Neural cell (in vitro differentiated cells): ENCODE data around the gene PCNX4. TPM values are rescaled to one million over a fixed set of nuclear protein-coding genes. Genes with fewer than 3 reads are reported as not detected.

ENCODE experiments used
- H2AFZ ChIP-seq: fragments of 200-600, 300-800 bp; sonication (generic), shearing (Covaris generic); 2 replicates; pipeline ENCODE4 v1.6.0; 2014; ENCODE audit warnings: low read depth, mild to moderate bottlenecking, antibody characterized with exemption, low read length, moderate library complexity
- H3F3A ChIP-seq: fragments of 200-600 bp; shearing (Covaris generic); 2 replicates; pipeline ENCODE4 v1.6.1; 2016; ENCODE audit warnings: mild to moderate bottlenecking, moderate library complexity, mixed read lengths, antibody characterized with exemption, low read length; ENCODE audit not compliant: insufficient read depth, poor library complexity, severe bottlenecking
- H3K27ac ChIP-seq: fragments of 200-600, 300-800 bp; sonication (generic), shearing (Covaris generic); 2 replicates; pipeline ENCODE4 v1.5.1; 2014; ENCODE audit warnings: mild to moderate bottlenecking, low read length, moderate library complexity
- H3K27me3 ChIP-seq: fragments of 300-800, 200-600 bp; sonication (generic), shearing (Covaris generic); 2 replicates; pipeline ENCODE4 v1.6.0; 2014; ENCODE audit warnings: mild to moderate bottlenecking, low read depth, low read length, moderate library complexity; ENCODE audit not compliant: insufficient read depth
- H3K36me3 ChIP-seq: fragments of 300-800, 200-600 bp; sonication (generic), shearing (Covaris generic); 2 replicates; pipeline ENCODE4 v1.5.1; 2014; ENCODE audit warnings: mild to moderate bottlenecking, antibody characterized with exemption, low read length, moderate library complexity; ENCODE audit not compliant: insufficient read depth
- H3K4me2 ChIP-seq: fragments of 300-800, 200-600 bp; sonication (generic), shearing (Covaris generic); 2 replicates; pipeline ENCODE4 v1.6.0; 2014; ENCODE audit warnings: mild to moderate bottlenecking, low read length
- H3K4me3 ChIP-seq: fragments of 300-800, 200-600 bp; sonication (generic), shearing (Covaris generic); 2 replicates; pipeline ENCODE4 v1.5.1; 2014; ENCODE audit warnings: mild to moderate bottlenecking, low read length, moderate library complexity
- H3K79me2 ChIP-seq: fragments of 200-600 bp; shearing (Covaris generic); replicated peaks from 2 replicates; pipeline ENCODE4 v1.6.0; 2014; ENCODE audit warnings: mild to moderate bottlenecking, low read length, moderate library complexity; ENCODE audit not compliant: insufficient read depth
- H3K9ac ChIP-seq: fragments of 300-800, 200-600 bp; sonication (generic), shearing (Covaris generic); 2 replicates; pipeline ENCODE4 v1.6.1; 2016; ENCODE audit warnings: mild to moderate bottlenecking, low read length, mixed read lengths
- H3K9me2 ChIP-seq: fragments of 200-600 bp; shearing (Covaris generic); 2 replicates; pipeline ENCODE4 v1.6.1; 2016; ENCODE audit warnings: mild to moderate bottlenecking, low read length, mixed read lengths; ENCODE audit not compliant: insufficient read depth
- H3K9me3 ChIP-seq: fragments of 200-600, 300-800 bp; sonication (generic), shearing (Covaris generic); 2 replicates; pipeline ENCODE4 v1.6.1; 2016; ENCODE audit warnings: mild to moderate bottlenecking, mixed run types, low read length, moderate library complexity, mixed read lengths
- H4K20me1 ChIP-seq: fragments of 200-600 bp; shearing (Covaris generic); 2 replicates; pipeline ENCODE4 v1.6.1; 2016; ENCODE audit warnings: mild to moderate bottlenecking, mixed run types; ENCODE audit not compliant: insufficient read depth
- EP300 ChIP-seq: fragments of 450-650 bp; conservative IDR thresholded peaks from 2 replicates; pipeline ENCODE4 v1.6.1; 2014; ENCODE audit warnings: antibody characterized with exemption, mild to moderate bottlenecking, moderate library complexity; ENCODE audit not compliant: poor library complexity, severe bottlenecking
- EZH2 ChIP-seq: fragments of 200-600, 300-800 bp; shearing (Covaris generic), sonication (generic); IDR thresholded peaks from 2 replicates; pipeline ENCODE4 v1.6.1; 2014; ENCODE audit warnings: antibody characterized with exemption, low read length, borderline replicate concordance, mild to moderate bottlenecking; ENCODE audit not compliant: insufficient read depth, poor library complexity, severe bottlenecking
- MXI1 ChIP-seq: fragments of 450-650 bp; conservative IDR thresholded peaks from 2 replicates; pipeline ENCODE4 v1.6.1; 2014; ENCODE audit warnings: antibody characterized with exemption, mild to moderate bottlenecking; ENCODE audit not compliant: poor library complexity, severe bottlenecking
- POLR2AphosphoS5 ChIP-seq: IDR thresholded peaks from 2 replicates; pipeline ENCODE4 v1.6.1; 2012
- RAD21 ChIP-seq: fragments of 450-650 bp; conservative IDR thresholded peaks from 2 replicates; pipeline ENCODE4 v1.6.1; 2014; ENCODE audit warnings: antibody characterized with exemption, mild to moderate bottlenecking, moderate library complexity
- SMC3 ChIP-seq: fragments of 450-650 bp; conservative IDR thresholded peaks from 2 replicates; pipeline ENCODE4 v1.6.1; 2014; ENCODE audit warnings: antibody characterized with exemption, mild to moderate bottlenecking, moderate library complexity; ENCODE audit not compliant: poor library complexity
- TAF1 ChIP-seq: IDR thresholded peaks from 2 replicates; pipeline ENCODE4 v1.6.1; 2012; ENCODE audit warnings: low read depth
- polyA plus RNA-seq: library from polyadenylated mRNA; depleted of rRNA; stranded (reverse); fragments of >200 nt; gene quantifications from 2 replicates; pipeline ENCODE4 v1.2.3, GENCODE V29; 2014
- TF ChIP-seq, protein P1 (sequence below): fragments of 450-650 bp; IDR thresholded peaks from 2 replicates; pipeline ENCODE4 v1.5.1; 2014; ENCODE audit warnings: antibody characterized with exemption, mild to moderate bottlenecking, moderate library complexity; ENCODE audit not compliant: poor library complexity, severe bottlenecking
- TF ChIP-seq, protein P2 (sequence below): IDR thresholded peaks from 2 replicates; pipeline ENCODE4 v1.6.1; 2012; ENCODE audit warnings: borderline replicate concordance

The PCNX4 gene
- polyA plus RNA-seq, 1 donor from 2014 or later, result 117 TPM

DNA sequence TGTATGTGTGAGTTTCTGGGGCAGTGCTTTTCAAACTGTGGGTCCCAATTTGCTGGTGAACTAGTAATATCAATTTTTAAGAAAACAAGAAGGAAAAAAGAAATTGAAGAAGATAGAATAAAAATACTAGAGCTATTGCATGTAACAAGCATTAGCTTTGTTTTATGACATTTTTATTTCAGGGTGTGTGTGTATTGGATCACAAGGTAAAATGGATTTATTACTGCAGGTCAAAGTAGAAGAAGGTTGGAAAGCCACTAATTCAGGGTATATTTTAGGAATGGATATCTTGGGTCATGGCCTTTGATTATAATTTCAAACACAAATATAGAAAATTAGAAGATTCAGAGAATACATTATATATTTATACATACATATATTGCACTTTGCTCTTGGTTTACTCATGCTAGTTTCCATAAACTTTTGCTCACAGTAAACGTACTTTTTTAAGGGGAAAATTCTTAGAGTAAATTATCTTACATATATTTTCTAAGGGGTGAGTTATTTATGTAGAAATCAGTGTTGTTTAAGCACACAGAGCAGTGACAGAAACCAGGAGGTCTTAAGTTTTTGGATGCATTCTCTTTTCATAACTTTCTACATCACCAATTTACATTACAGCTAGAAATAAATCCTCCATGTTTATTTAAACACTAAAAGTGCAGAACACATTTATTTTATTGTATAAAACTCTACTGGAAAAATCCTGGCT, 122.8 kb downstream of the PCNX4 start:
- no peaks in the 10 kb centered on the region for H3K9me3 ChIP-seq
- TF ChIP-seq, protein P1, sequence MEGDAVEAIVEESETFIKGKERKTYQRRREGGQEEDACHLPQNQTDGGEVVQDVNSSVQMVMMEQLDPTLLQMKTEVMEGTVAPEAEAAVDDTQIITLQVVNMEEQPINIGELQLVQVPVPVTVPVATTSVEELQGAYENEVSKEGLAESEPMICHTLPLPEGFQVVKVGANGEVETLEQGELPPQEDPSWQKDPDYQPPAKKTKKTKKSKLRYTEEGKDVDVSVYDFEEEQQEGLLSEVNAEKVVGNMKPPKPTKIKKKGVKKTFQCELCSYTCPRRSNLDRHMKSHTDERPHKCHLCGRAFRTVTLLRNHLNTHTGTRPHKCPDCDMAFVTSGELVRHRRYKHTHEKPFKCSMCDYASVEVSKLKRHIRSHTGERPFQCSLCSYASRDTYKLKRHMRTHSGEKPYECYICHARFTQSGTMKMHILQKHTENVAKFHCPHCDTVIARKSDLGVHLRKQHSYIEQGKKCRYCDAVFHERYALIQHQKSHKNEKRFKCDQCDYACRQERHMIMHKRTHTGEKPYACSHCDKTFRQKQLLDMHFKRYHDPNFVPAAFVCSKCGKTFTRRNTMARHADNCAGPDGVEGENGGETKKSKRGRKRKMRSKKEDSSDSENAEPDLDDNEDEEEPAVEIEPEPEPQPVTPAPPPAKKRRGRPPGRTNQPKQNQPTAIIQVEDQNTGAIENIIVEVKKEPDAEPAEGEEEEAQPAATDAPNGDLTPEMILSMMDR, result no peak
- TF ChIP-seq, protein P2, sequence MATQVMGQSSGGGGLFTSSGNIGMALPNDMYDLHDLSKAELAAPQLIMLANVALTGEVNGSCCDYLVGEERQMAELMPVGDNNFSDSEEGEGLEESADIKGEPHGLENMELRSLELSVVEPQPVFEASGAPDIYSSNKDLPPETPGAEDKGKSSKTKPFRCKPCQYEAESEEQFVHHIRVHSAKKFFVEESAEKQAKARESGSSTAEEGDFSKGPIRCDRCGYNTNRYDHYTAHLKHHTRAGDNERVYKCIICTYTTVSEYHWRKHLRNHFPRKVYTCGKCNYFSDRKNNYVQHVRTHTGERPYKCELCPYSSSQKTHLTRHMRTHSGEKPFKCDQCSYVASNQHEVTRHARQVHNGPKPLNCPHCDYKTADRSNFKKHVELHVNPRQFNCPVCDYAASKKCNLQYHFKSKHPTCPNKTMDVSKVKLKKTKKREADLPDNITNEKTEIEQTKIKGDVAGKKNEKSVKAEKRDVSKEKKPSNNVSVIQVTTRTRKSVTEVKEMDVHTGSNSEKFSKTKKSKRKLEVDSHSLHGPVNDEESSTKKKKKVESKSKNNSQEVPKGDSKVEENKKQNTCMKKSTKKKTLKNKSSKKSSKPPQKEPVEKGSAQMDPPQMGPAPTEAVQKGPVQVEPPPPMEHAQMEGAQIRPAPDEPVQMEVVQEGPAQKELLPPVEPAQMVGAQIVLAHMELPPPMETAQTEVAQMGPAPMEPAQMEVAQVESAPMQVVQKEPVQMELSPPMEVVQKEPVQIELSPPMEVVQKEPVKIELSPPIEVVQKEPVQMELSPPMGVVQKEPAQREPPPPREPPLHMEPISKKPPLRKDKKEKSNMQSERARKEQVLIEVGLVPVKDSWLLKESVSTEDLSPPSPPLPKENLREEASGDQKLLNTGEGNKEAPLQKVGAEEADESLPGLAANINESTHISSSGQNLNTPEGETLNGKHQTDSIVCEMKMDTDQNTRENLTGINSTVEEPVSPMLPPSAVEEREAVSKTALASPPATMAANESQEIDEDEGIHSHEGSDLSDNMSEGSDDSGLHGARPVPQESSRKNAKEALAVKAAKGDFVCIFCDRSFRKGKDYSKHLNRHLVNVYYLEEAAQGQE, result no peak
- TF ChIP-seq POLR2AphosphoS5 (no peak), EP300 (no peak), EZH2 (no peak), SMC3 (no peak), MXI1 (no peak), TAF1 (no peak), RAD21 (no peak)
- H3K4me2 ChIP-seq, result no peak overlapping the region
- no peaks in the 10 kb centered on the region for H3K27me3 ChIP-seq
- H3K9ac ChIP-seq, result no peak overlapping the region
- no peak overlapping the region for H2AFZ ChIP-seq
- no peaks in the 10 kb centered on the region for H3K79me2 ChIP-seq
- H3K4me3 ChIP-seq, result no peak overlapping the region
- H3K36me3 ChIP-seq, result no peaks in the 10 kb centered on the region
- H4K20me1 ChIP-seq, result no peaks in the 10 kb centered on the region
- no peaks in the 10 kb centered on the region for H3F3A ChIP-seq
- H3K9me2 ChIP-seq, result no peaks in the 10 kb centered on the region
- H3K27ac ChIP-seq, result no peak overlapping the region

GRCh38 chr14:60215127-60215444, 123.4 kb downstream of the PCNX4 start:
- Histone ChIP-seq H3K9me3 (no peaks in the 10 kb centered on the region), H3K9me2 (no peaks in the 10 kb centered on the region), H3K79me2 (no peaks in the 10 kb centered on the region), H4K20me1 (no peaks in the 10 kb centered on the region), H2AFZ (no peak overlapping the region), H3K36me3 (no peaks in the 10 kb centered on the region), H3K27me3 (no peaks in the 10 kb centered on the region), H3F3A (no peaks in the 10 kb centered on the region), H3K4me3 (no peak overlapping the region), H3K9ac (no peak overlapping the region), H3K27ac (no peak overlapping the region), H3K4me2 (no peak overlapping the region)
- TF ChIP-seq POLR2AphosphoS5, result no peak
- TF ChIP-seq MXI1, result no peak
- TF ChIP-seq, protein P2, result no peak
- no peak for TF ChIP-seq SMC3
- no peak for TF ChIP-seq TAF1
- TF ChIP-seq RAD21, result no peak
- no peak for TF ChIP-seq EP300
- TF ChIP-seq, protein P1, result no peak
